Neutrophil (primary cell): Measurements from ENCODE around the gene RAI1.

ENCODE experiments used
- H3K27ac ChIP-seq: fragments of 200-600 bp; sonication (generic); 2 replicates; pipeline ENCODE4 v1.5.1; 2016; ENCODE audit warnings: mild to moderate bottlenecking, moderate library complexity
- H3K27me3 ChIP-seq: fragments of 200-600 bp; sonication (generic); 2 replicates; pipeline ENCODE4 v1.6.0; 2016; ENCODE audit warnings: mild to moderate bottlenecking
- H3K36me3 ChIP-seq: fragments of 200-600 bp; sonication (generic); 2 replicates; pipeline ENCODE4 v1.5.1; 2017
- H3K4me1 ChIP-seq, 2 experiments: fragments of 200-600 bp in 1 of 2; sonication (generic) in 1 of 2; 1 replicate in 1 of 2; 2 replicates in 1 of 2; pipeline versions ENCODE4 v1.5.1 to v1.6.1; 2013 to 2016; ENCODE audit warnings: low read depth in 1 of 2, low read length in 1 of 2, mild to moderate bottlenecking in 1 of 2, moderate library complexity in 1 of 2; ENCODE audit not compliant: control insufficient read depth in 1 of 2, insufficient read depth in 1 of 2
- H3K4me3 ChIP-seq, 2 experiments: fragments of 200-600 bp in 1 of 2; sonication (generic) in 1 of 2; 1 replicate in 1 of 2; 2 replicates in 1 of 2; pipeline ENCODE4 v1.5.1; 2013 to 2016; ENCODE audit warnings: low read depth in 1 of 2, low read length in 1 of 2, mild to moderate bottlenecking in 1 of 2, moderate library complexity in 1 of 2
- H3K9me3 ChIP-seq: fragments of 200-600 bp; sonication (generic); 2 replicates; pipeline ENCODE4 v1.5.1; 2016
- TF ChIP-seq, protein P1 (sequence below): fragments of 200-600 bp; sonication (generic); IDR thresholded peaks from 2 replicates; pipeline ENCODE4 v1.5.1; 2016; ENCODE audit warnings: antibody characterized with exemption

RAI1 gene

DNA sequence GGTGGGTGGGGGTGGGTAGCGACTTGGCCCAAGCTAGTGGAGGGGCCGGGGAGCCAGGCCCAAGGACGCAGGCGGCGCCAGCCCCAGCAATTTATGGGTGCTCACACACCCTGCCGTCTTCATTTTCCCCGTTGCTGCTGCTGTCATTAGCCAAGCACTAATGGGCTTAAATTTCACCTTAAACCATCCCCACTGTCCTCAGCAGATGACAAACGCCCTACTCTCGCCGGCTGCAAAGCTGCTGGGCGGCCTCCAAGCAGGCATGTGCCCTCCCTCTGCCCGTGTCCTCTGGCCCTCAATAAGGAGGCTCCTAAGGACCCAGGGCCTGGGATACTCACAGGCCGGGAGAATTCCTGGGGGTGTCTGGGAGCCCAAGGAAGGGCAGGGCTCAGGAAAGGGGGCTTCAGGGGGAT lies 89.4 kb downstream of the RAI1 start:
- TF ChIP-seq, protein P1, sequence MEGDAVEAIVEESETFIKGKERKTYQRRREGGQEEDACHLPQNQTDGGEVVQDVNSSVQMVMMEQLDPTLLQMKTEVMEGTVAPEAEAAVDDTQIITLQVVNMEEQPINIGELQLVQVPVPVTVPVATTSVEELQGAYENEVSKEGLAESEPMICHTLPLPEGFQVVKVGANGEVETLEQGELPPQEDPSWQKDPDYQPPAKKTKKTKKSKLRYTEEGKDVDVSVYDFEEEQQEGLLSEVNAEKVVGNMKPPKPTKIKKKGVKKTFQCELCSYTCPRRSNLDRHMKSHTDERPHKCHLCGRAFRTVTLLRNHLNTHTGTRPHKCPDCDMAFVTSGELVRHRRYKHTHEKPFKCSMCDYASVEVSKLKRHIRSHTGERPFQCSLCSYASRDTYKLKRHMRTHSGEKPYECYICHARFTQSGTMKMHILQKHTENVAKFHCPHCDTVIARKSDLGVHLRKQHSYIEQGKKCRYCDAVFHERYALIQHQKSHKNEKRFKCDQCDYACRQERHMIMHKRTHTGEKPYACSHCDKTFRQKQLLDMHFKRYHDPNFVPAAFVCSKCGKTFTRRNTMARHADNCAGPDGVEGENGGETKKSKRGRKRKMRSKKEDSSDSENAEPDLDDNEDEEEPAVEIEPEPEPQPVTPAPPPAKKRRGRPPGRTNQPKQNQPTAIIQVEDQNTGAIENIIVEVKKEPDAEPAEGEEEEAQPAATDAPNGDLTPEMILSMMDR: no peak
- no peak overlapping the region for H3K4me3 ChIP-seq
- no peaks in the 10 kb centered on the region for H3K27me3 ChIP-seq
- no peaks in the 10 kb centered on the region for H3K4me1 ChIP-seq
- H3K9me3 ChIP-seq: no peaks in the 10 kb centered on the region
- no peak overlapping the region for H3K27ac ChIP-seq
- peaks cover under 1% of the 10 kb centered on the region for H3K36me3 ChIP-seq

DNA sequence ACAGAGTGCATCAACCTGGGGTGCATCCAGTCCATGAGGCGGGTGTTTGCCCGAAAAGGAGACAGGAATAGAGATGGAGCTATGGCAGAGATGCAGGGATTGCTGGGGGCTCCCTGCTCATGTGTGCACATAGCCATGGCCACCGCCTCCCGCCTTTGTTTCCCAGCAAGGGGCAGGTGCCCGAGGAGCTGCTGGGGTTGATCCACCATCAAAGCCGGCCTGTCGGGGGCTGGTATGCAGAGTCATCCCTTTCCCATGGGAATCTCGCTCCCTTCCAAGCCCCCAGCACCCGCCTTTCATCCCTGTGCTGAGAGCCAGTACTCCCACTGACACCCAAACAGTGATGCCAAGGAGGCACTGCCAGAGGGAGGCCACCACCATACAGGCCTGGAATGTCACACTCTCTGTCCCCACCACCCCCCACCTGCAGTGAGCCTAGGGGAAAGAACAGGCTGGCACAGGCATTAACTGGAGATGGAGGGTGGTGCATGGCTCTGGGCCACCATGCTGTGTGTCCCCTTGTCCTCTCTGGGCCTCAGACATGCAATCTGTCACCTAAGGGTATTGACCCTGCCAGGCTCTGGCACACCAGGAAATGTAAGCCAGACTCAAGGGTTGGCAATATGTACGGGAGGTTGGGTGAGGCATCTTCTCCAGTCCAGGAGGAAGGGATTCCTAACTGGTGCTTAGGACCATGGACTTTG lies 90.4 kb downstream of the RAI1 start:
- Histone ChIP-seq H3K27me3 (no peaks in the 10 kb centered on the region), H3K27ac (no peak overlapping the region), H3K4me1 (no peaks in the 10 kb centered on the region), H3K36me3 (no peaks in the 10 kb centered on the region), H3K9me3 (no peaks in the 10 kb centered on the region), H3K4me3 (no peak overlapping the region)
- TF ChIP-seq, protein P1: no peak

DNA sequence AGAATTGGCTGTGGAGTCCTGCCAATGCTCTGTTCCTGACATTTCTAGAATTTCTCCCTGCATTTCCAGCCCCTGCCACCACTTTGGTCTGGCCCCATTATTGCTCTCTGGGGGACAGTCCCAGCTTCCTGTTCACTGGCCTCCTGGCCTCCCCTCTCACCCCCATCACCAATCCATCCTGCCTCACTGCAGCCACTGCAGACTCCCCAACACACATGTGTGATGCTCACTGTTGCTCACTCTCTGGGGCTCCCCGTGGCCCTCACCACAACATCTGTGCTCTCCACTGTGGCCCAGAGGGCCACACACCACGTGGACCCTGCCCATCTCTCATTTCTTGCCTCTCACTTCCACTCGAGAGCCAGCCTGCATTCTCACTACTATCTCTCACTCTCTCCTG lies 91.0 kb downstream of the RAI1 start:
- H3K4me1 ChIP-seq: no peaks in the 10 kb centered on the region
- H3K36me3 ChIP-seq: no peaks in the 10 kb centered on the region
- H3K9me3 ChIP-seq: no peaks in the 10 kb centered on the region
- H3K4me3 ChIP-seq: no peak overlapping the region
- H3K27me3 ChIP-seq: no peaks in the 10 kb centered on the region
- no peak overlapping the region for H3K27ac ChIP-seq
- TF ChIP-seq, protein P1: no peak

DNA sequence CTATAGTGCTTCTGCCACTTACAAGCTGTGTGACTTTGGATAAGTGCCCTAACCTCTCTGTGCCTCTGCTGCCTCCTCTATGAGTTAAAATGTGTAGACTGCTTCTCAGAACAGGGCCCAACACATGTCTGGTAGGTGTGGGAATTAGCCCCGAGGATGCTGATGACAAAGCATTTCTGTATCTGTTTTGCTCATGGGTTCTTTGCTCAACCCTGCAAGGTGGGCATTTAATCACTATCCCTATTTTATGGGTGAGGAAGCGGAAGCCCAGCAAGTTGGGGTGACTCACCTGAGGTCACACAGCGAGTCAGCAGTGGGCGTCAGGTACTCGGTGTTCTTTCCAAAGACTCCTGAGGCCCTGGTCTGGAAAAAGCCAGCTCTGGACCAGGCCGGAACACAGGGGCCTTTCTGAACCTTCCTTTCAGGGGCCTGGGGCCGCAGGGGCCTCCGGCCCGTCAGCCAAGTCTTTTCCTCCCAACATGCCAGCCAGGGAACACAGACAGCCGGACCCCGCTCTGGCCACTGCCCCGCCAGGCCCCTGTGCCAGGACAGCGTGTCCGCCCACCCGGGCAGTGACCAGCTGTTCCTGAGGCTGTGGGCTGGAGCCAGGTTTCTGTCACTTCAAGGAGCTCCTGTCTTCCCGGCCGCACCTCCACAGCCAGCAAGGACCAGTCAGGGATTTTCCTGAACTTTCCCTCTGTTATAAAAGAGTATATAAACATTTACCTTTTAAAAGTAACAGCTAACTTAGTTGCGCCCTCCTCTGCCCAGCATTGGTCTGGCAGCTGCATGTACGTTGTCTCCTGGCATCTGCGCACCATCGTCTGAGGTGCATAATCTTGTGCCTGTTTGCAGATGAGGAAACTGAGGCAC lies 93.0 kb downstream of the RAI1 start:
- H3K4me1 ChIP-seq: no peaks in the 10 kb centered on the region
- no peaks in the 10 kb centered on the region for H3K27me3 ChIP-seq
- H3K4me3 ChIP-seq: no peak overlapping the region
- no peaks in the 10 kb centered on the region for H3K9me3 ChIP-seq
- TF ChIP-seq, protein P1: no peak
- no peaks in the 10 kb centered on the region for H3K36me3 ChIP-seq
- no peak overlapping the region for H3K27ac ChIP-seq

DNA sequence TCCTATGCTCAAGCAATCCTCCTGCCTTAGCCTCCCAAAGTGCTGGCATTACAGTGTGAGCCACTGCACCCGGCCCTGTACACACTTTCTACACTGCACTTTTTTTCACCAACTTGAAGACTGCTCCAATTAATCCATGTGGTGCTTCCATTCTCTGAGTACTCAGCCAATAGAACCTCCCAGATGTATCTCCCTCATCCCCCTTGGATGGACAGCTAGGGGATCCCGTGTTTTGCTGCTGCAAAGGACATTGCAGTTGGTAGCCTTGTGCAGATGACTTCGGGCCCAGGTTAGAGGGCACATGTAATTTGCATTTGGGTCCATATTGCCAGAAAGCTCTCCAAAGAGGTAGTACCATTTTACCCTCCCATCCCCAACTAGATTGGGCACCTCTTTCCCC lies 95.6 kb downstream of the RAI1 start:
- H3K36me3 ChIP-seq: no peaks in the 10 kb centered on the region
- H3K9me3 ChIP-seq: no peaks in the 10 kb centered on the region
- no peak overlapping the region for H3K4me3 ChIP-seq
- TF ChIP-seq, protein P1: no peak
- no peak overlapping the region for H3K27ac ChIP-seq
- H3K27me3 ChIP-seq: peaks cover 19% of the 10 kb centered on the region
- H3K4me1 ChIP-seq: peaks cover 0 to 7% of the 10 kb centered on the region in 2 experiments
